ENCODE data around the gene ANKS4B. TPM values are rescaled to one million over a fixed set of nuclear protein-coding genes. Genes with fewer than 3 reads are reported as not detected.

The ANKS4B gene
- total RNA-seq, 2 donors from 2014 or later: 0.78 TPM; not detected in 1

DNA sequence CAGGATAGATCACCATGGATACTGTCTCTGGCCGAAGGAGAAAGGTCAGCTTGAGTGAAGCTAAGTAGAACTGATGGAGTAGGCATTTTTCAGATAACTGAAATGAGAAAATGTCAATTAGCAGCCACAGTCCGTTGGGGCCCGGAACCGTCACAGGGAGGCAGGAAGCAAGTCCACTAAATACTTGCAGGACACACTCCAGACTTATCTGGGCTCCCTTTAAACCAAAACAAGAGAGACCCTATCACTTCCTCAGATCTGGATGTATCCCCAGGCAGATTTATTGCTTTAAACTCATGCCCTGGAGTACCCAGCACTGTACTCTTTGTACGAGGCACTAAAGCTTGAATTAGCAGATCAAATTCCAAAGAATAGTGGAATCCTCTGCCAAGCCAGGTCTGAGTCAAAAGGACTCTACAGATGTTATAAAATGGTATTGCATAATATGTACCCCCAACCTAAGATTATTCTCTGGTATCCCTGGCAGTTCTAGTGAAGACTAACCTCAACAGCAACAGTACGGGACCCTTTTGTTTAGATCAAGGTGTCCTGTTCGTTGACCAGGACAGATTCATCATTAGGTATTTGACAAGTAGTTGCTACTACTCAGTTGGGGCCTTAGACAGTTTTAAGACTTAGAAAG, 30.2 kb upstream of the ANKS4B start:
- no peak overlapping the region for H3K27ac ChIP-seq
- ATAC-seq: no peak

GRCh38 chr16:21205303-21205702, 28.2 kb upstream of the ANKS4B start:
- no peaks in the 10 kb centered on the region for H3K9me3 ChIP-seq
- no peak overlapping the region for H3K4me3 ChIP-seq
- ATAC-seq (no peak), DNase-seq (no peak)
- TF ChIP-seq, protein P1, sequence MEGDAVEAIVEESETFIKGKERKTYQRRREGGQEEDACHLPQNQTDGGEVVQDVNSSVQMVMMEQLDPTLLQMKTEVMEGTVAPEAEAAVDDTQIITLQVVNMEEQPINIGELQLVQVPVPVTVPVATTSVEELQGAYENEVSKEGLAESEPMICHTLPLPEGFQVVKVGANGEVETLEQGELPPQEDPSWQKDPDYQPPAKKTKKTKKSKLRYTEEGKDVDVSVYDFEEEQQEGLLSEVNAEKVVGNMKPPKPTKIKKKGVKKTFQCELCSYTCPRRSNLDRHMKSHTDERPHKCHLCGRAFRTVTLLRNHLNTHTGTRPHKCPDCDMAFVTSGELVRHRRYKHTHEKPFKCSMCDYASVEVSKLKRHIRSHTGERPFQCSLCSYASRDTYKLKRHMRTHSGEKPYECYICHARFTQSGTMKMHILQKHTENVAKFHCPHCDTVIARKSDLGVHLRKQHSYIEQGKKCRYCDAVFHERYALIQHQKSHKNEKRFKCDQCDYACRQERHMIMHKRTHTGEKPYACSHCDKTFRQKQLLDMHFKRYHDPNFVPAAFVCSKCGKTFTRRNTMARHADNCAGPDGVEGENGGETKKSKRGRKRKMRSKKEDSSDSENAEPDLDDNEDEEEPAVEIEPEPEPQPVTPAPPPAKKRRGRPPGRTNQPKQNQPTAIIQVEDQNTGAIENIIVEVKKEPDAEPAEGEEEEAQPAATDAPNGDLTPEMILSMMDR (IDR thresholded peaks at IDR 0.05): no peak
- no peak for TF ChIP-seq POLR2A (IDR thresholded peaks at IDR 0.05)
- H3K4me1 ChIP-seq: no peaks in the 10 kb centered on the region
- no peaks in the 10 kb centered on the region for H3K27me3 ChIP-seq
- intact Hi-C loops (cut with DNase I): no loop called here
- no peak overlapping the region for H3K27ac ChIP-seq
- H3K36me3 ChIP-seq (replicated peaks in 1 of 2; ENCODE audit: insufficient read depth in 1 of 2, low read depth in 2 of 2): no peaks in the 10 kb centered on the region

More for the DNA sequence above, 30.2 kb upstream of the ANKS4B start:
- no peak overlapping the region for H3K4me3 ChIP-seq
- intact Hi-C loops (cut with DNase I): no loop called here
- H3K9me3 ChIP-seq: no peaks in the 10 kb centered on the region
- no peaks in the 10 kb centered on the region for H3K27me3 ChIP-seq
- WGBS, 2 donors: 46 to 57% methylated on average over 7 of the region's 7 CpGs
- no peaks in the 10 kb centered on the region for H3K36me3 ChIP-seq (replicated peaks in 1 of 2; ENCODE audit: insufficient read depth in 1 of 2, low read depth in 2 of 2)
- H3K4me1 ChIP-seq: no peaks in the 10 kb centered on the region
- TF ChIP-seq POLR2A (IDR thresholded peaks at IDR 0.05): no peak
- TF ChIP-seq, protein P1 (IDR thresholded peaks at IDR 0.05): no peak
- DNase-seq: no peak

GRCh38 chr16:21206550-21206949, 26.9 kb upstream of the ANKS4B start:
- Histone ChIP-seq H3K27ac (no peak overlapping the region), H3K4me1 (no peaks in the 10 kb centered on the region), H3K36me3 (replicated peaks in 1 of 2; ENCODE audit: insufficient read depth in 1 of 2, low read depth in 2 of 2) (no peaks in the 10 kb centered on the region), H3K4me3 (no peak overlapping the region), H3K9me3 (no peaks in the 10 kb centered on the region), H3K27me3 (no peaks in the 10 kb centered on the region)
- 77 to 85% methylated on average over 4 of the region's 4 CpGs for WGBS, 2 donors
- DNase-seq (no peak), ATAC-seq (no peak)
- no peak for TF ChIP-seq POLR2A (IDR thresholded peaks at IDR 0.05)
- TF ChIP-seq, protein P1 (IDR thresholded peaks at IDR 0.05): no peak
- intact Hi-C loops (cut with DNase I): no loop called here

GRCh38 chr16:21208446-21209230, 24.9 kb upstream of the ANKS4B start:
- H3K27ac ChIP-seq: no peak overlapping the region
- H3K9me3 ChIP-seq: no peaks in the 10 kb centered on the region
- H3K4me1 ChIP-seq: no peaks in the 10 kb centered on the region
- no peak for DNase-seq
- WGBS, 2 donors: 62 to 66% methylated on average over 2 of the region's 2 CpGs
- H3K27me3 ChIP-seq: peaks cover 0 to 3% of the 10 kb centered on the region in 2 donors
- TF ChIP-seq, protein P1 (IDR thresholded peaks at IDR 0.05): no peak
- no peak for TF ChIP-seq POLR2A (IDR thresholded peaks at IDR 0.05)
- H3K4me3 ChIP-seq: no peak overlapping the region
- no peak for ATAC-seq
- intact Hi-C loops (cut with DNase I): no loop called here
- no peaks in the 10 kb centered on the region for H3K36me3 ChIP-seq (replicated peaks in 1 of 2; ENCODE audit: insufficient read depth in 1 of 2, low read depth in 2 of 2)

Data from body of pancreas (tissue), 4 donors.